PC-3 (cell line): ENCODE data around the gene PHF13. TPM values are rescaled to one million over a fixed set of nuclear protein-coding genes. Genes with fewer than 3 reads are reported as not detected.

Experiments used
- ATAC-seq: fragments of 200-7000 bp; cut with Tn5 transposase; 2 replicates; pipeline ENCODE4 v1.9.1; 2020; ENCODE audit warnings: mild to moderate bottlenecking, moderate library complexity
- Bru-seq: library from RNA; stranded (reverse); fragments of 400-500 nt; gene quantifications from one replicate; lab custom pipeline; 2021; lab: Mats Ljungman, UMichigan
- BruChase-seq, 2 experiments: library from RNA; stranded (reverse); fragments of 400-500 nt; gene quantifications; one replicate each; lab custom pipeline; 2021; lab: Mats Ljungman, UMichigan
- BruUV-seq: library from RNA; stranded (reverse); fragments of 400-500 nt; replicated peaks from 2 replicates; lab custom pipeline; 2021; lab: Mats Ljungman, UMichigan
- CTCF ChIA-PET: fragments of 300-600 bp; sonication (Branson Sonifier 250); formaldehyde crosslinking; loops from one replicate; lab custom pipeline; 2022; ENCODE audit warnings: antibody characterized with exemption; lab: Charles Lee
- POLR2A ChIA-PET: fragments of 300-600 bp; sonication (Branson Sonifier 250); formaldehyde crosslinking; loops from one replicate; lab custom pipeline; 2022; ENCODE audit warnings: antibody characterized with exemption; ENCODE audit not compliant: unreplicated experiment; lab: Charles Lee
- DNase-seq: peaks from one replicate; pipeline ENCODE4 v3.0.0-alpha.2; 2015
- H2AFZ ChIP-seq: fragments of 300-600 bp; sonication (generic); 2 replicates; pipeline ENCODE4 v1.6.0; 2016; ENCODE audit warnings: antibody characterized with exemption, low read length
- H3F3A ChIP-seq: fragments of 300-600 bp; sonication (generic); one replicate; pipeline ENCODE4 v1.6.0; 2017; ENCODE audit warnings: antibody characterized with exemption, low read length, control low read depth, mild to moderate bottlenecking; ENCODE audit not compliant: unreplicated experiment
- H3K27ac ChIP-seq: fragments of 300-600 bp; sonication (generic); 2 replicates; pipeline ENCODE4 v1.5.1; 2016; ENCODE audit warnings: mild to moderate bottlenecking, low read length
- H3K27me3 ChIP-seq: fragments of 300-600 bp; sonication (generic); 2 replicates; pipeline ENCODE4 v1.6.1; 2016; ENCODE audit warnings: low read length, mixed read lengths
- H3K36me3 ChIP-seq: fragments of 300-600 bp; sonication (generic); 2 replicates; pipeline ENCODE4 v1.6.1; 2016; ENCODE audit warnings: low read depth, mixed run types, low read length, mixed read lengths
- H3K4me1 ChIP-seq: fragments of 300-600 bp; sonication (generic); 2 replicates; pipeline ENCODE4 v1.5.1; 2016; ENCODE audit warnings: low read length; ENCODE audit not compliant: insufficient read depth
- H3K4me2 ChIP-seq: fragments of 300-600 bp; sonication (generic); 2 replicates; pipeline ENCODE4 v1.6.0; 2016; ENCODE audit warnings: low read length
- H3K4me3 ChIP-seq: fragments of 300-600 bp; sonication (generic); 2 replicates; pipeline ENCODE4 v1.5.1; 2016; ENCODE audit warnings: mild to moderate bottlenecking, low read length, mixed read lengths
- H3K79me2 ChIP-seq: fragments of 300-600 bp; sonication (generic); 2 replicates; pipeline ENCODE4 v1.6.1; 2017; ENCODE audit warnings: low read length, mixed read lengths
- H3K9ac ChIP-seq: fragments of 300-600 bp; sonication (generic); 2 replicates; pipeline ENCODE4 v1.6.0; 2016; ENCODE audit warnings: mild to moderate bottlenecking, low read length
- H3K9me2 ChIP-seq: fragments of 300-600 bp; sonication (generic); replicated peaks from 2 replicates; pipeline ENCODE4 v1.6.1; 2016; ENCODE audit warnings: mixed run types, low read length, mixed read lengths
- H3K9me3 ChIP-seq: fragments of 300-600 bp; sonication (generic); 2 replicates; pipeline ENCODE4 v1.6.1; 2016; ENCODE audit warnings: low read length, mixed read lengths
- H4K20me1 ChIP-seq: fragments of 300-600 bp; sonication (generic); 2 replicates; pipeline ENCODE4 v1.6.1; 2016; ENCODE audit warnings: low read length, mixed read lengths
- CTCF ChIP-seq: fragments of 300-600 bp; sonication (generic); conservative IDR thresholded peaks from 2 replicates; pipeline ENCODE4 v1.5.1; 2017; ENCODE audit warnings: antibody characterized with exemption, low read depth, mild to moderate bottlenecking, low read length
- EZH2 ChIP-seq: fragments of 300-600 bp; sonication (generic); IDR thresholded peaks from one replicate; pipeline ENCODE4 v1.6.1; 2017; ENCODE audit warnings: antibody characterized with exemption, mild to moderate bottlenecking, low read length; ENCODE audit not compliant: unreplicated experiment
- EZH2phosphoT487 ChIP-seq: fragments of 300-600 bp; sonication (generic); IDR thresholded peaks from 2 replicates; pipeline ENCODE4 v1.6.1; 2018; ENCODE audit warnings: mild to moderate bottlenecking, antibody characterized with exemption, low read length, borderline replicate concordance
- intact Hi-C: fragments of 100-400 bp; cut with micrococcal nuclease; formaldehyde crosslinking; loops from 2 replicates; pipeline ENCODE4 v1.9.0; 2023
- long read RNA-seq: library from polyadenylated mRNA; unstranded; transcript quantifications from one replicate; pipeline ENCODE4 v2.0.0, GENCODE V29; 2021; ENCODE audit not compliant: unreplicated experiment
- total RNA-seq: library from RNA; depleted of rRNA; stranded (reverse); fragments of >200 nt; gene quantifications from 2 replicates; pipeline ENCODE4 v1.2.3, GENCODE V29; 2014; rRNA removed

PHF13 gene
- total RNA-seq (13.2 and 14.9 TPM in 2 replicates), Bru-seq, nascent RNA (percentile 68 among the genes with signal in this experiment), BruChase-seq, experiment 1, labeled RNA remaining after a 6-hour chase (percentile 92 among the genes with signal in this experiment), BruChase-seq, experiment 2, labeled RNA remaining after a 2-hour chase (percentile 96 among the genes with signal in this experiment)
- long read RNA-seq, transcript PHF13-201 (4 exons, 3,681 nt), result major isoform, 61 of 101 reads
- long read RNA-seq, partial matches to known transcripts, result 16 of 101 reads
- long read RNA-seq, other reads (novel, unspliced or antisense), result 24 of 101 reads

GRCh38 chr1:6613361-6614018, at the start of gene PHF13:
PHF13 (plus strand) TSS chr1:6613731; CDS start chr1:6614067, 336 bp downstream.
- Histone ChIP-seq H3K9me3 (no peaks in the 10 kb centered on the region), H3K9me2 (no peaks in the 10 kb centered on the region), H3K9ac (peak within 1 kb of the TSS; percentile 78), H3K4me1 (peaks cover 16% of the 10 kb centered on the region), H3K36me3 (peaks cover 7% of the 10 kb centered on the region; the same call in 1 of the 2 replicates), H3K4me3 (peak within 1 kb of the TSS; percentile 82), H3K79me2 (peaks cover 47% of the 10 kb centered on the region), H4K20me1 (no peaks in the 10 kb centered on the region), H3K27me3 (no peaks in the 10 kb centered on the region), H2AFZ (peak within 1 kb of the TSS; percentile 90), H3K27ac (peak within 1 kb of the TSS; percentile 81), H3K4me2 (peak within 1 kb of the TSS; percentile 94), H3F3A (peaks cover 7% of the 10 kb centered on the region)
- DNase-seq (peak; percentile 100), ATAC-seq (peak; percentile 91)
- POLR2A ChIA-PET, result no interaction called here
- BruUV-seq, result no TSS peak
- intact Hi-C loops, result loop anchor here (1.0 to 2.0 kb wide), 2 partner anchors 11 to 171 kb away; partner anchors contain the start of genes CAMTA1 and THAP3
- CTCF ChIA-PET, result interaction anchor here (0.5 kb wide), 1 partner anchor 90 kb away, joined by 4 read pairs; no protein-coding TSS in a partner anchor
- TF ChIP-seq CTCF (no peak), EZH2 (no peak), EZH2phosphoT487 (no peak)

GRCh38 chr1:6569033-6569432, 44.5 kb upstream of the PHF13 start:
- Histone ChIP-seq H3K9ac (no peak overlapping the region), H3K9me3 (peaks cover 3% of the 10 kb centered on the region; the same call in 1 of the 2 replicates), H3K4me1 (no peaks in the 10 kb centered on the region), H2AFZ (no peak overlapping the region), H3K36me3 (no peaks in the 10 kb centered on the region), H3K4me3 (no peak overlapping the region), H4K20me1 (no peaks in the 10 kb centered on the region), H3F3A (no peaks in the 10 kb centered on the region), H3K9me2 (no peaks in the 10 kb centered on the region), H3K4me2 (peak overlapping the region; percentile 35), H3K27ac (no peak overlapping the region), H3K79me2 (no peaks in the 10 kb centered on the region), H3K27me3 (peaks cover 23% of the 10 kb centered on the region)
- no peak for ATAC-seq
- no peak for DNase-seq
- intact Hi-C loops, result no loop called here
- TF ChIP-seq EZH2 (no peak), EZH2phosphoT487 (no peak), CTCF (no peak)
- CTCF ChIA-PET, result interaction anchor here (0.6 kb wide), 1 partner anchor 11 kb away, joined by 7 read pairs; no protein-coding TSS in a partner anchor
- BruUV-seq, result no TSS peak
- POLR2A ChIA-PET, result no interaction called here
